Mucosa of descending colon (tissue), 3 donors: ENCODE measurements around the gene TAF15. TPM values are rescaled to one million over a fixed set of nuclear protein-coding genes. Genes with fewer than 3 reads are reported as not detected.
A peak's percentile ranks its signal among the peaks of the same experiment; 100 is the strongest.

Experiments used
- ATAC-seq: fragments of 200-7000 bp; cut with Tn5 transposase; one replicate; pipeline ENCODE4 v1.9.1; 2020; ENCODE audit warnings: mild to moderate bottlenecking, moderate library complexity
- DNase-seq, 3 donors: peaks; one replicate each; pipeline ENCODE4 v3.0.0-alpha.2; 2020
- H3K36me3 ChIP-seq: fragments of 200-600 bp; one replicate; pipeline ENCODE4 v1.8.0; 2021; ENCODE audit warnings: low read depth, mild to moderate bottlenecking
- H3K4me1 ChIP-seq: fragments of 200-600 bp; one replicate; pipeline ENCODE4 v1.8.0; 2021; ENCODE audit warnings: low read depth, mild to moderate bottlenecking
- H3K4me3 ChIP-seq: fragments of 200-600 bp; one replicate; pipeline ENCODE4 v1.8.0; 2021; ENCODE audit warnings: mild to moderate bottlenecking
- H3K9me3 ChIP-seq: fragments of 200-600 bp; one replicate; pipeline ENCODE4 v1.8.0; 2021; ENCODE audit warnings: mild to moderate bottlenecking
- intact Hi-C, 2 donors: fragments of 100-400 bp; cut with DNase I in 1 of 2; cut with micrococcal nuclease in 1 of 2; formaldehyde crosslinking; loops; one replicate each; pipeline versions ENCODE4 v1.11.0 to v1.11.1; 2022; cut with DNase I, micrococcal nuclease
- long read RNA-seq, 2 donors: library from polyadenylated mRNA; unstranded; transcript quantifications; one replicate each; pipeline ENCODE4 v2.0.0, GENCODE V29; 2019 to 2021
- total RNA-seq, 3 donors: library from RNA; stranded (reverse); fragmentation: NEBNext Ultra II Directional in 2 of 3; extraction: Animal tissue kit (Norgen Biotek cat#: 25700) in 2 of 3; gene quantifications; one replicate each; pipeline versions ENCODE4 v1.2.1 to v1.2.4, GENCODE V29; 2021 to 2023
- TF ChIP-seq, protein P1 (sequence below): fragments of 200-600 bp; IDR thresholded peaks from one replicate; pipeline ENCODE4 v1.8.0; 2022; ENCODE audit warnings: antibody characterized with exemption, mild to moderate bottlenecking
- donor health status: DM: no; HTN: no; CAD: no; lungs with moderate emphysema.
- donor health status: DM: no; HTN: no; CAD: no.
- donor health status: DM: no; HTN: yes; CAD: no.

TAF15 gene
- total RNA-seq = 100 to 1,000 TPM; 131 to 165 (median 159) TPM
- long read RNA-seq, donor 1, partial matches to known transcripts = 1 of 13 reads
- long read RNA-seq, donor 1, other reads (novel, unspliced or antisense) = 8 of 13 reads
- long read RNA-seq, donor 2, partial matches to known transcripts = 0 of 2 reads
- long read RNA-seq, donor 2, other reads (novel, unspliced or antisense) = 1 of 2 reads

DNA sequence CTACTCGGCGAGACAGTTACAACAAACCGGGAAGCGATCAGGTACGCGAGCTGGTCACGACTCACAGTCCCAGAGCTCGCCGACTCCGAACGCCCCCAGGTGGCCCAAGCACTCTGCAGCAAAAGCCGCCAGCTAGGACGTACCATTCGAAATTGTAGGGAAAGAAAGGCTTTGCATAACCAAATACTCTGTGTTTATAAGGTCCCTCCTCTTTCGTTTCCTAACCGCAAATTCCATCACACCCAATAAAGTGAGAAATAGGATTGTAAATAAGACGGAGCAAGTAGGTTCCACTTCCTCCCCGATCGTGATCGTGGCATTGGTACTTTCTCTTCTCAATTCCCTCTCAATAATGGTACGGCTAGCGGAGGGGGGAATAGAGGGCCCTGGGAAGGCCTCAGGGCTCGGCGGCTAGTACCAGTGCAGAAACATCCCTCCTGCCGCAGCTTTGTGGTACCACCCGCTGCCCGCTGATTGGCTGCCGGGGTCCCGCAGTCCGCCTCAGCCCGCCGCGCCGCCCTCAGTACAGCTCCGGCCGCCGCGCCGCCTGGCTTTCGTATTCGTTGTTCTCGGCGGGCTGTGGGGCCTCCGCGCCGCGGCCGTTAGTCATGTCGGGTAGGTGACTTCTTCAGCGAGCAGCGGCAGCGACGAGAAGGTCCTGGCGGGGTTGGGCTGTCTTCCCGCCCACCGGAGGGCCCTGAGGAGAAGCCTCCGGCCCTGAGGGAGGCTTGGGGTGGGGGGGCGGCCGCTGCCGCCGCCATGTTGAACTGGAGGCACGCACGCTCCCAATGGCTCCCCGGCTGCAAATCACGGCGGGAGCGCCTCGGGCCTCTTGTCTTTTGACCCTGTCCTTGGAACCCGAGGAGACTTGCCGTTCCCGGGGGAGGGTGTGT, at the start of gene TAF15:
Gene TAF15, plus strand, starts transcription at position 523 of the 893 bp plus-strand sequence. Its CDS starts 86 bp downstream, at position 609.
- DNase-seq (peak; percentile 94 to 97 (median 95)), ATAC-seq (peak; percentile 95)
- peaks cover 17% of the 10 kb centered on the region for H3K4me1 ChIP-seq
- no peaks in the 10 kb centered on the region for H3K9me3 ChIP-seq
- intact Hi-C loops = loop anchor here in 1 of 2 donors (5.0 kb wide), 1 partner anchor 42 kb away; no protein-coding TSS in a partner anchor
- H3K36me3 ChIP-seq = no peaks in the 10 kb centered on the region
- H3K4me3 ChIP-seq = peak within 1 kb of the TSS; percentile 65
- TF ChIP-seq, protein P1, sequence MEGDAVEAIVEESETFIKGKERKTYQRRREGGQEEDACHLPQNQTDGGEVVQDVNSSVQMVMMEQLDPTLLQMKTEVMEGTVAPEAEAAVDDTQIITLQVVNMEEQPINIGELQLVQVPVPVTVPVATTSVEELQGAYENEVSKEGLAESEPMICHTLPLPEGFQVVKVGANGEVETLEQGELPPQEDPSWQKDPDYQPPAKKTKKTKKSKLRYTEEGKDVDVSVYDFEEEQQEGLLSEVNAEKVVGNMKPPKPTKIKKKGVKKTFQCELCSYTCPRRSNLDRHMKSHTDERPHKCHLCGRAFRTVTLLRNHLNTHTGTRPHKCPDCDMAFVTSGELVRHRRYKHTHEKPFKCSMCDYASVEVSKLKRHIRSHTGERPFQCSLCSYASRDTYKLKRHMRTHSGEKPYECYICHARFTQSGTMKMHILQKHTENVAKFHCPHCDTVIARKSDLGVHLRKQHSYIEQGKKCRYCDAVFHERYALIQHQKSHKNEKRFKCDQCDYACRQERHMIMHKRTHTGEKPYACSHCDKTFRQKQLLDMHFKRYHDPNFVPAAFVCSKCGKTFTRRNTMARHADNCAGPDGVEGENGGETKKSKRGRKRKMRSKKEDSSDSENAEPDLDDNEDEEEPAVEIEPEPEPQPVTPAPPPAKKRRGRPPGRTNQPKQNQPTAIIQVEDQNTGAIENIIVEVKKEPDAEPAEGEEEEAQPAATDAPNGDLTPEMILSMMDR = peak; percentile 67

GRCh38 chr17:35760587-35760986, 48.7 kb upstream of the TAF15 start, which contains the start of gene C17orf50:
Gene C17orf50 (plus strand): TSS chr17:35760887. CDS start chr17:35760942, 55 bp downstream.
- intact Hi-C loops = no loop called here
- Histone ChIP-seq H3K36me3 (no peaks in the 10 kb centered on the region), H3K4me3 (no peak within 1 kb of the TSS), H3K9me3 (no peaks in the 10 kb centered on the region), H3K4me1 (peaks cover 8% of the 10 kb centered on the region)
- no peak for ATAC-seq
- TF ChIP-seq, protein P1 = no peak
- DNase-seq = no peak

- intact Hi-C loops = no loop called here
- TF ChIP-seq, protein P1 = no peak
- no peaks in the 10 kb centered on the region for H3K9me3 ChIP-seq
- no peak overlapping the region for H3K4me3 ChIP-seq
- ATAC-seq = no peak
- DNase-seq = no peak
- no peaks in the 10 kb centered on the region for H3K36me3 ChIP-seq
- peaks cover 8% of the 10 kb centered on the region for H3K4me1 ChIP-seq
Observed at GRCh38 chr17:35761601-35762000, 47.7 kb upstream of the TAF15 start.

DNA sequence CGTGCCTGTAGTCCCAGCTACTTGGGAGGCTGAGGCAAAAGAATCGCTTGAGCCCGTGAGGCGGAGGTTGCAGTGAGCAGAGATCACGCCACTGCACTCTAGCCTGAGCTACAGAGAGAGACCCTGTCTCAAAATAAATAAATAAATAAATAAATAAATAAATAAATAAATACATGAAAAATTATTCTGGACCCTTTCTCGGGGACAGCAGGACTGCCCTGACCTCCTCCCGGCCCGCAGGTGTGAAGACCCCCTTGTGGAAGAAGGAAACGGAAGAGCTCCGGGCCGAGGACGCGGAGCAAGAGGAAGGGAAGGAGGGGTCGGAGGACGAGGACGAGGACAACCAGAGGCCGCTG, 45.5 kb upstream of the TAF15 start:
- TF ChIP-seq, protein P1 = no peak
- DNase-seq (no peak), ATAC-seq (no peak)
- intact Hi-C loops = no loop called here
- Histone ChIP-seq H3K4me1 (peaks cover 8% of the 10 kb centered on the region), H3K4me3 (no peak overlapping the region), H3K36me3 (no peaks in the 10 kb centered on the region), H3K9me3 (no peaks in the 10 kb centered on the region)

DNA sequence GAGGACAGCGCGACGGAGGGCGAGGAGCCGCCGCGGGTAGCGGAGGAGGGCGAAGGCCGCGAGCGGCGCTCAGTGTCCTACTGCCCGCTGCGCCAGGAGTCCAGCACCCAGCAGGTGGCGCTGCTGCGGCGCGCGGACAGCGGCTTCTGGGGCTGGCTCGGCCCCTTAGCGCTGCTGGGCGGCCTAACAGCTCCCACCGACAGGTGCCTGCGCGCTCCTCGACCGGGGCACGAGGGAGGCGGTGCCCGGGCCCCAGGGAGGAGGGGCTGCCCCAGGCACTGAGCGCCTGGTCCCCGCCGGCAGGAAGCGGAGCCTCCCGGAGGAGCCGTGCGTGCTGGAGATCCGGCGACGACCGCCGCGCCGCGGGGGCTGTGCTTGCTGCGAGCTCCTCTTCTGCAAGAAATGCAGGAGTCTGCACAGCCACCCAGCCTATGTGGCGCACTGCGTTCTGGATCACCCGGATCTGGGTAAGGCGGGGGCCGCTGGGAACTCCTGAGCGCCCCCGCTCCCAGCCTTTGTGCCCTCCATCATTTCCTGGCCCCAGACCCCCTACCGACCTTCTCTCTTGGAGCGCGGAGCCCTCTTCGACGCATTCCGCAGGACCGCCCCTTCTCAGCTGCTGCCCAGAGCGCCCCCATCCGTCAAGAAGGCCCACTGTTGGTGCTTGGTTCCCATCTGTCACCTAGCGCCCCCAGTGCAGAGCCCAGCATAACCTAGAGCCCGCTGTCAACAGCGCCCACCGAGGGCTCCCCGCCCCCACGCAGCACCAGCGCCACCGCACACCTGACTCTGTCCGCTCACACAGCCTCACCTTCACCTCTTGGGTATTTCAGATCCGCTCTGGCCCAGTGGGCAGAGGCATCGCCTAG, 44.9 kb upstream of the TAF15 start:
- Histone ChIP-seq H3K36me3 (no peaks in the 10 kb centered on the region), H3K4me3 (no peak overlapping the region), H3K9me3 (no peaks in the 10 kb centered on the region), H3K4me1 (peaks cover 8% of the 10 kb centered on the region)
- DNase-seq (peak; percentile 92 to 95 (median 92)), ATAC-seq (peak; percentile 96)
- intact Hi-C loops = no loop called here
- TF ChIP-seq, protein P1 = peak; percentile 94
